ENCODE data around the gene GHITM. TPM values are rescaled to one million over a fixed set of nuclear protein-coding genes. Genes with fewer than 3 reads are reported as not detected.

Gene GHITM
- polyA plus RNA-seq, 1 experiment, result 204 TPM

- DNase-seq (ENCODE audit: low read depth), result no peak
- POLR2A ChIA-PET, result no interaction called here
- TF ChIP-seq CTCF (IDR thresholded peaks at IDR 0.05; ENCODE audit: insufficient read depth, low read depth, low read length), result no peak
- CTCF ChIA-PET, result no interaction called here
- Histone ChIP-seq H3K4me3 (ENCODE audit: low read depth, low read length) (no peak overlapping the region), H3K36me3 (ENCODE audit: control insufficient read depth, insufficient read depth, low read length) (no peaks in the 10 kb centered on the region), H3K27me3 (ENCODE audit: control insufficient read depth, insufficient read depth, low read length) (peaks cover under 1% of the 10 kb centered on the region; the same call in 1 of the 2 replicates)
These were observed 62.4 kb downstream of the GHITM start for GRCh38 chr10:84201682-84202081.

GRCh38 chr10:84202349-84202748 is 63.0 kb downstream of the GHITM start:
- Histone ChIP-seq H3K36me3 (ENCODE audit: control insufficient read depth, insufficient read depth, low read length) (no peaks in the 10 kb centered on the region), H3K27me3 (ENCODE audit: control insufficient read depth, insufficient read depth, low read length) (no peaks in the 10 kb centered on the region; the same call in 1 of the 2 replicates), H3K4me3 (ENCODE audit: low read depth, low read length) (no peak overlapping the region)
- DNase-seq (ENCODE audit: low read depth), result no peak
- ChIA-PET CTCF (no interaction called here), POLR2A (no interaction called here)
- TF ChIP-seq CTCF (IDR thresholded peaks at IDR 0.05; ENCODE audit: insufficient read depth, low read depth, low read length), result no peak

Other genes with a start within 250 kb of the GHITM start
- not detected in 2 replicates for gene GPR15LG, start 34.3 kb downstream of the GHITM start, polyA plus RNA-seq (2011; rRNA removed)
- gene CDHR1, start 55.0 kb downstream of the GHITM start, polyA plus RNA-seq (2011; rRNA removed), result not detected in 2 replicates
- not detected in 2 replicates for gene LRIT2, start 86.0 kb downstream of the GHITM start, polyA plus RNA-seq (2011; rRNA removed)
- gene LRIT1, start 102.0 kb downstream of the GHITM start, polyA plus RNA-seq (2011; rRNA removed), result not detected in 2 replicates
- gene RGR, start 105.5 kb downstream of the GHITM start, polyA plus RNA-seq (2011; rRNA removed), result not detected in 2 replicates
- 28.7 and 29.5 TPM in 2 replicates for gene CCSER2, start 189.1 kb downstream of the GHITM start, polyA plus RNA-seq (2011; rRNA removed)